Stimulated activated CD8-positive, alpha-beta memory T cell treated with anti-CD3 and anti-CD28 coated beads, Interleukin-4, amount 100 ng/mL, for 4 hours (primary cell): ENCODE measurements around the gene TMEM126B.
A peak's percentile ranks its signal among the peaks of the same experiment; 100 is the strongest.
"Not testable (repeated sequence)": the region's sequence is repeated elsewhere in the genome, so short reads cannot be mapped to it uniquely, and the experiment has no call there.

Source experiments
- DNase-seq, 2 donors: peaks; one replicate each; pipeline ENCODE4 v3.0.0-alpha.2; 2020; ENCODE audit warnings: low read depth in 2 of 2, low spot score in 1 of 2

The TMEM126B gene

DNA sequence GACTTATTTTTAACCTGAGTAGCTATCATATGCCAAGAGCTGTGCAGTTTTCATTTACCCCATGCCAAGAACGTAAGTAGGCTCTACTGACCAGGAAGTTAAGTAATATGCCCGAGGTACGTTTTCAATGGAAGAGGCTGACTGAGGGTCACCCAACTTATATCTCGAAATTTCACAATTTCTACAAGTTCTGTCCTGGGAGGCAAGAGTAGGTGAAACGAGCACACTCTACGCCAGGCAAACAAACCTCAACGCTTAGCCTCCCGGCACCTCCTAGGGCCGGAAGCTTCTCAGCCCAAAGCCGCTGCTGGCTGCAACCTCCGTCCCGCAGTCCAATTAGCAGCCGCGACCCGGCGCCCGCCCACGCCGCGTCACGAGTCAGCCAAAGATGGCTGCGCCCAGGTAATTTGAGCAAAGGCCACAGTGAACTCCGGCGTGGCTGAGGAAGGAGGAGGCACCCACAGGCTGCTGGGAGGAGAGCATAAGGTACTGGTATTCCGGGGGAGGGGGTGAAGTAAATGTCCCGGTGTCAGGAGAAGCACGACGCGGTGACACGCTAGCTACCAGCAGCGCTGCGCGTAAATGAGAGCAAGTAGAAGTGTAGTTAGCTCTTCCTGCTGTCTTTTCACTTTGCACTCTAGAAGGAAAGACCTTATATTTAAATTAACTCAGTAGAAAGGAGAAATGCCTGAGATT lies 19.4 kb downstream of the TMEM126B start, which contains the start of gene TMEM126A:
Gene TMEM126A (plus strand): TSS at position 364 of the 696 bp plus-strand sequence. CDS start 2,289 bp downstream, outside the sequence.
- peak; percentile 81 to 83 for DNase-seq

DNA sequence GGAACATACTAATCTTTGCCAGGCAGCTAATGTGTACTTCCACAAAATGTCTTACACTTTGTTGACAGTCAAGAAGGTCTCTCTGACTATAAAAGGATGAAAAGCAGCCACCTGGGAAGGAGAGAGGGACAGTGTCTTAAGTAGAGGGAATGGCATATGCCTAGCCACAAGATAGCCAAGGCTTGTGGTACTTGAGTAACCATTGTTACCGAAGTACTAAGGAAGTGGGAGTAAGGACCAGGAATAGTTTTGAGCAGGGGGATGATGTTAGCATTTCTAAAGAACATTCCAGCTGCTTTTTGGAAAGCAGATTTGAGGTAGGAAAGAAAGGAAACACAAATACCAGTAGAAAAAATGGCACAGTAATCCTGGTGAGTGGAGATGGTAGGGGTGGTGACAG lies 22.7 kb downstream of the TMEM126B start:
- no peak for DNase-seq

DNA sequence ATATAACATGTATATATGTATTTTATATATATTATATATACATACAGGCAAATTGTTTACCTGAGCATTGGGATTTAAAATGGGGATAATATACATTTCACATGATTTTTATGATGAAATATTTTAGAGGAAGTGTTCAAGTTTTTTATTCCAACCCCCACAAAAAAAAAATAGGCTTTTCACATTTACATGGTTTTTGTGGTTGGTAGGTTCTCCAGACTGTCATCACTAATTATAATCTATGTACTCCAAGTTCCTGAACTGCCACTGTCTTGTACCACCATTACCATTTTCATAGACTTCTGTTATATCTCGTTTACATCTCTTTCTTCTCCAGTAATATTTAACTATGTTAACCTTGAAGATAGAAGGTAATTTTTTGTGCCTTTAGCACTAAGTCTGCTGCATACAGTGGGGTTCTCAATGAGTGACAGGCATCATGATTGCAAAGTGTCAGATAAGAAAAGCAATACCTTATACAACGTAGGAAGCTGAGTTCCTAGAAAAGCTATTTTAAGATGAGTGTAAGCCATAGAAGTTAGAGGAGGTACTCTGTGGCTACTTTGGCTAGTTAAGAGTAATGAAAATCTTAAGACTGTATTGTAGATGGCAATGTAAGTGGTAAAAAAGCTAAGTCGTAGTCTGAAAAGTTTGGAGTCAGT lies 24.5 kb downstream of the TMEM126B start:
- DNase-seq: no peak

DNA sequence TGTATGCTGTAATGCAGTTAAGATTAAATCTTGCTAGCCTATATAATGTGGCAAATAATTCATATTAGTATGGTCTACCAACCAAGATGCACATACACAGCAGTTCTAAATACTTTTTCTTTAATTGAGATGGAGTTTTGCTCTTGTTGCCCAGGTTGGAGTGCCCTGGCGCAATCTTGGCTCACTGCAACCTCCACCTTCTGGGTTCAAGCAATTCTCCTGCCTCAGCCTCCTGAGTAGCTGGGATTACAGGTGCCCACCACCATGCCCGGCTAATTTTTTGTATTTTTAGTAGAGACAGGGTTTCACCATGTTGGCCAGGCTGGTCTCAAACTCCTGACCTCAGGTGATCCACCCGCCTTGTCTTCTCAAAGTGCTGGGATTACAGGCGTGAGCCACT lies 25.9 kb downstream of the TMEM126B start:
- not testable (repeated sequence) for DNase-seq

DNA sequence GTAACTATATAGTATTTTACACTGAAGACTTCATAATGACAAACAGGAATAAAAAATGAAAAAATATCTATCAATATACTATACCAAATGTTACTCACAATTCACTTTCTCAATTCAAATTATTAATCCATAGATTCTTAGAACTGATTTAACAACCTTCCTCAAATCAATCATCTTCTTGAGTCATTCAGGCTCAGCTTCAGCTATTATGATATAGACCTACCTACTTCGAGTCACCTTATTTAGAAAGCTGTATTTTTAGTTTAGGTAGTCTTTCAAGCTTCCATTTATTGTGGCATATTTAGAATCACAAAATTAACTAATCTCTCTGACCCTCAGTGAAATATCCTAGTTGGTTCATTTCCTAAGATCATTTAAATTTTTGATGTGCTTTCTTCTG lies 28.4 kb downstream of the TMEM126B start:
- DNase-seq: no peak

DNA sequence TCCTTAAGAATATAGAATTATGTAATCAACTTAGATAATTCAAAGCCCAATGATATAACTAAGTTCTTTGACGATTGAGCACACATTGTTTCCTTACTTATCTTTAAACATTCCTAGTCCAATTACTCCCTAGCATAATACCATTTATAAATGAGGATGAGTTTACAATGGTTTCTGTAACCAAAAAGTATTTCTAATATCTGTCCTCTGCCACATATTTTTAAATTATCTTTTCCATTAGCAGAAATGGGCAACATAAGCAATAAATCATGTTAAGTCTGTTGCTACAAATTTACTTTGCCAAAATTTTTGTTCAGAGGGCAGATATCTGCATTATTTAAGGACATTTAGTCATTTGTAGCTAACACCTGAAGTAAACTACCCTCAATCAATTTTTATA lies 29.8 kb downstream of the TMEM126B start:
- no peak for DNase-seq

DNA sequence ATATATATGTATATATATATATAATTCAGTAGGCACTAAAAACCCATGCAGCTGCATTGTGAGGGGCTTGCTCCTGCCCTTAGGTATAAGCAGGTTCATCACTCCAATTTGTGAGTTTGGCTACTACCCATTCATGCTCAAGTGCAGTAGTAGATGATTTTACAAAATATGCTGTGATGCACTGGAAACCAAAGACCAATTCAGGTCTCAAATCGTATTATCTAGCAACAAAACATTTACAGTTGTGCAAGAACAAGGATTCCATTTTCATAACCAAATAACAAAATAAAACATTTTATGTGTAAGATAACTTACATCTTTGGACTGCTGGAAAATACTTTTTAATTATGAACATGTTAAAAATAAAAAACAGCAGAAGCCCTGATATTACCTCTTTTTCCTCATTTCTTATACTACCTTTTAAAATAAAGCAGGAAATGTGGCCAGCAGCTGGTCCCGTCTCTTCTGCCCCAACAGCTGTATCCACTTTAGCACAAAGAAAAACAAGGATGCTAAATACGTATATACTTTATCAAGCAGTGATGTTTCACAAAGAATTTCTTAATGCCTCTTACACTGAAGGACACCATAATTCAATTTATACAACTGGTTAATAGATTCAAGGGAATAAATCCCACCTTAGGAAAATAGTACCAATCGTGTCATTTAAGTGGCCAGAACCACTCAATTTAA lies 33.7 kb downstream of the TMEM126B start:
- no peak for DNase-seq

DNA sequence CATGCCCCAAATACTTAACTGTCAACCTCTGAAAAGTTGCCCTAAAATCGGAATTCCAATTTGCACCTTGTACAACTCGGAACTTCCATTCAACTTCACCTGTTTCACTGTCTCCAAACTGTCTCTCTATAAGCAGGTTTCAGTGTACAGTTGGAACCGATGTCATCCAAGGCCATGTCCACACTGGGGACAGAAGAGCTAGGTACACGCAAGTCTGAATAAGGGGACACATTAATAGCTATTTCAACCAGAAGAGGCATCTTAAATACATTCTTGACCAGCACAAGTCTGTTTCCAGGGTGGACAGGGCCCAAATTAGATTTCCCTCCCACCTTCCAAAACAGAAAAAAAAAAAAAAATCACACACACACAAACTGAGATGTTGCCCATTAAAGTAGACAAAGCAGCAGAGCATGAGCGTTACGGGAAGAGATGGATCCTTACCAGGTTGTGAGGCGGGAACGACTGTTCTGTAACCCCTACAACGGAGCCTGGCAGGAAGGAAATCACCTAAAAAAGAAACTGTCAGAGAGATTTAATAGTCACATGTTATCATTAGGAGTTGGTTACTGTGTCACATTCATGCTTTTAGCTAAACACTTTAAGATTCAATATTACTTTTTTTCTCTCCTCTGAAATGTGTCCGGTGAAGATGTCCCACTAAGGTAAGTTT lies 34.8 kb downstream of the TMEM126B start:
- no peak for DNase-seq

DNA sequence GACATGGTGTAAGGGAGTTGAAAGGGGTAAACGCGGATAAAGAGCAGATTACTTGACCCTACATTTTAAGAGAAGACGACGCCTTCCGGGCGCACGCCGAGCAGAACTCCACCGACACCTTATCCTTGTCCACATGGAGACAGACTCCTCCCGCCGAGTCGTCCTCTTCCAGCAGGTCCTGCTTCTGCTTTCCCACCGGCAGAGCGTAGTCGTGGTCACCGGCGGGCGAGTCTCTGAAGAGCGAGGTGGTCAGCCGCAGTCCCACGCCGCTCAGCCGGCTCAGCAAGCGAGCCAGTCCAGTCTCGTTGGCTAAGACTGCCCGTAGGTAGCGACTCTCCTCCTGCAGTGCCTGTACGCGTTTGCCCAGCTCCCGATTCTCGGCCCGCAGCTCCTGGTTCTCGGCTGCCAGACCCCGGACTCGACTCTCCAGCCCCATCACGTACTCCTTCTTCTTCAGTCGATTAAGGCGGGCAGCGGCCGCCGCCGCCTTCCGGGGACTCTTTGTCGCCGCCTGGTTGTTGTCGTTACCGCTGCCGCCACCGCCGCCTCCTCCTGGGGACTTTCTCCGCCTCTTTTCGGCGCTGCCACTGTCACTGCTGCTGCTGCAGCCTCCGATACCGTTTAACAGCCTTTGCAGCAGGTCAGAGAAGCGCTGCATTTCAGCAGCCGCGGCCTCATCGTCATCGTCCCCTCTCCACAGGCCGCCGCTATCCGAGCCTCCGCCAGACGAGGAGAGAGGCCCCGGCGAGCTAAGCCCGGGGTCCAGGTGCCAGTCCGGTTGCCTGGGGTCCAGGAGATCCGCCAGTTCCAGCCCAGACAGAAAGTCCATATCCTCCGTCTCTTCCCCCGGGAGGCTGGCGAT lies 35.6 kb downstream of the TMEM126B start:
- peak; percentile 65 to 73 for DNase-seq

DNA sequence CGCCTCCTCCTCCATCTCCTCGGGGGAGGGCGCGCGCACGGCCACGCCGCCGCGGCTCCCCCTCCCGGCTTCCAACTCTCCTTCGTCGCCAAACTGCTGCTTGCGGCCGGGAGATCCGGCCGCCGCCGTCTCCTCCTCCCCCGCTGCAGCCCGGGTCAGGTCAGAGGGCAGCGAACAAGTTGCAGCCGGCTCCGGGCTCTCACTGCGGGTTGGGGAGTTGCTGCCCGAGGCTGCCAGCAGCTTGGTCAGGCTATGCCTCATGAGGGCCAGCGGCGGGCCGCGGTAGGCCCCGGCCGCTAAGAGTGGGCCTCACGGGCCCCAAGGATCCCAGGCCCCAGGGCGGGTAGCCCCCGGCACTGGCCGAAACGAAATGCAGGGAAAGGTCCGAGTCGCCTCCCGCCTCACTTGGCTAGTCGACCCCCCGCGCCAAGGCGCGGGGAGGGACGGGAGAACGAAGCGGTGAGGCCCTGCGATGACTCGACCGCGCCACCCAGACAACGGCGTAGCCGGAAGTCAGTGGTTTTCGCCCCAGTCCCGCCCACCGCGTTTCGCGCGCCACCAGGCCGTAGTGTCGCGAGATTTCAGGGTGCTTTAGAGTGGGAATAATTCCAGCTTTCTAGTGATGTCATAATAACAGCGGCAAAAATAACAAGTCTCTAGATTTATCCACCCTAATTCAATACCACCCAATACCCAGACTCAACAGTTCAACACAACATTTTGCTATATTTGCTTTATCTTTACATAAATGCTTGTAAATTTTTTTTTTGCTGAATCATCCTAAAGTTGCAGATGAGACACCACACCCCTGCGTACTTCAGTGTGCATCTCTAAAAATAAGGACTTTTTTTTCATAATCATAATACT lies 36.5 kb downstream of the TMEM126B start, which contains the start of gene CREBZF:
Gene CREBZF (minus strand): TSS at position 515 of the 867 bp plus-strand sequence. CDS start 254 bp downstream, at position 261.
- DNase-seq: peak; percentile 83 to 88

DNA sequence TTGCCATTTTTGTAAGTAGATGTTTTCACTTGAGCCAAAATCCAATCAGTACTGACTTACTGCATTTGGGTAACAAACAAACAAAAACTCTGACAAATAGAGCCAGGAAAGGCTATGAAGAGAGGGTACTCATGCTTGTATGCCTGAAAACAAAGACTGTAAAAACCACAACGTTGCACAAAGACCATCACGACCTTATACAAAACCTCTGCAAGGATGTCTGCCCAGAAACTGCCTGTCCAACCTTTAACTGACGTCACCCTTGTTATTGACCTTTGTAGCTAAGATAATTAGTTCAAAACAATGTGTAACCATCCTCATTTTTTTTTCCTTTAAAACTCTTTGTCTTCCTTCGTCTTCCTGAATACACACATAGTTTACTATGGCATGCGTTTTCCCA lies 37.3 kb downstream of the TMEM126B start:
- no peak for DNase-seq

DNA sequence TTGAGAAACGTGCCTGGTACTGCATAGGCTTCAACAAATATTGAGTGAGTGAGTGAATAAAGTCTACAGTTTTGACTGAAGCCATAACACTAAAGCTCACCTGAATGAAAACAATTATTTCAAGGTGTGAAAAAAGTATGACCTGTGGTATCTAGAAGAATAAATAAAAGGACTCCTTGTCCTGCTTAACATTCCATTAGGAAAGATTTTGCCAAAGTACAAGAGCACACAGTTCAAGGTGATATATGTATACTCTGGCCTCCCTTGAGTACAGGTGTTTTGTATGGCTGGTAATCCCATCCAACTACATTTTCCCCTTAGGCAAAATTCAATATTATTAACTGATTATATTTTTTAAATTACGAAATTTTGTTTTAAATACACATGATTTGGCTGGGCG lies 38.3 kb downstream of the TMEM126B start:
- DNase-seq: no peak

DNA sequence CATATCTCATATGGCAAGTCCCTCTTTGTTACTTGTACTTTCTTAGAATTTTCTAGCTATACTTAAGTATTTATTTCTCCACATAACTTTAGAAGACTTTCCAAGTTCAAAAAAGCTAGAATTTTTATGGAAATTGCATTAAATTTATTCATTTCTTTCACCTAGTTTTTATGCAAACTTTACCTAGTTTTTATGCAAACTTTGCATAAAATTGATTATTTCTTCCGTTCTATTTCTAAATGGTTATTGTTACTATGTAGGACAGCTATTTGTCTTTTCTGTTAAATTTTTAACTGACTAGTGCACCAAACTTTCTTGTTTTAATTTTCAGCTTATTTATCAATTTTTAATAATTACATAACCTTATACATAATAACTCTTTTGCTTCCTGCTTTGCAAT lies 39.8 kb downstream of the TMEM126B start:
- no peak for DNase-seq

DNA sequence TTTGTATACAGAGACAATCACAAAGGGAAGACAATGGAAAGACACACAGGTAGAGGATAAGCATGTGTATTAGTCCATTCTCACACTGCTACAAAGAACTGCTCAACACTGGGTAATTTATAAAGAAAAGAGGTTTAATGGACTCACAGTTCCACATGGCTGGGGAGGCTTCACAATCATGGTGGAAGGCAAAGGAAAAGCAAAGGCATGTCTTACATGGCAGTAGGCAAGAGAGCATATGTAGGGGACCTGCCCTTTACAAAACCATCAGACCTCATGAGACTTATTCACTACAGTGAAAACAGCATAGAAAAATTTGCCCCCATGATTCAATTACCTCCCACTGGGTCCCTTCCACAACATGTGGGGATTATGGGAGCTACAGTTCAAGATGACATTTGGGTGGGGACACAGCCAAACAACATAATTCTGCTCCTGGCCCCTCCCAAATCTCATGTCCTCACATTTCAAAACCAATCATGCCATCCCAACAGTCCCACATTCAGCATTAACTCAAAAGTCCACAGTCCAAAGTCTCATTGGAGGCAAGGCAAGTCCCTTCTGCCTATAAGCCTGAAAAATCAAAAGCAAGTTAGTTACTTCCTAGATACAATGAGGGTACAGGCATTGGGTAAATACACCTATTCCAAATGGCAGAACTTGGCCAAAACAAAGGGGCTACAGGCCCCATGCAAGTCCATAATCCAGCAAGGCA lies 42.7 kb downstream of the TMEM126B start:
- DNase-seq: not testable (repeated sequence)

DNA sequence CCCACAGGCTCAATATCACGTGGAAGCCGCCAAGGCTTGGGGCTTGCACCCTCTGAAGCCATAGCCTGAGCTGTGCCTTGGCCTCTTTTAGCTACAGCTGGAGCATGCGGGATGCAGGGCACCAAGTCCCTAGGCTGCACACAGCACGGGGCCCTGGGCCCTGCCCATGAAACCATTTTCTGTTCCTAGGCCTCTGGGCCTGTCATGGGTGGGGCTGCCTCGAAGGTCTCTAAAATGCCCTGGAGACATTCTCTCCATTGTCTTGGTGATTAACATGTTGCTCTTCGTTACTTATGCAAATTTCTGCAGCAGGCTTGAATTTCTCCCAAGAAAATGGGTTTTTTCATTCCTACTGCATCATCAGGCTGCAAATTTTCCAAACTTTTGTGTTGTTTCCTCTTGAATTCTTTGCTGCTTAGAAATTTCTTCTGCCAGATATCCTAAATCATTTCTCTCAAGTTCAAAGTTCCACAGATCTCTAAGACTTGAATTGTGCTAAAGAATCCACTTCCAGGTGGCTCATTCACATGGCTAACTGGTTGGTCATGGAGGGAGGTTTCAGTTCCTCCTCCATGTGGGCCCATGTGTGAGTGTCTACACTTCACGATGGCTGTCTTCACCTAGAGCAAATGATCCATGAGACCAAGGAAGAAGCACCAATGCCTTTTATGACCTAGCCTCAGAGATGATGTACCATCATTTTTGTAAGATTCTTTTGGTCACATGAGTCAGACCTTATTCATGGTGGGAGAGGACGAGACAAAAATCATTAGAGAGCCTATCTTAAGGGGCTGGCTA lies 43.9 kb downstream of the TMEM126B start:
- no peak for DNase-seq

DNA sequence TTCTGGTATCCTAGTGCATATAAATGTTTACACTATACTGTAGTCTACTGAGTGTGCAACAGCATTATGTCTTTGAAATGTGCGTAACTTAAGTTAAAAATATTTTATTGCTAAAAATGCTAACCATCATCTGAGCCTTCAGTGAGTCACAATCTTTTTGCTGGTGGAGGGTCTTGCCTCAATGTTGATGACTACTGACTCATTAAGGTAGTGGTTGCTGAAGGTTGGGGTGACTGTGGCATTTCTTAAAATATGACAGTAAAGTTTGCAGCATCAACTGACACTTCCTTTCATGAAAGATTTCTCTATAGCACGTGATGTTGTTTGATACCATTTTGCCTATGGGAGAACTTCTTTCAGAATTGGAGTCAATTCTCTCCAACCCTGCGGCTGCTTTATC lies 45.0 kb downstream of the TMEM126B start:
- DNase-seq: no peak

DNA sequence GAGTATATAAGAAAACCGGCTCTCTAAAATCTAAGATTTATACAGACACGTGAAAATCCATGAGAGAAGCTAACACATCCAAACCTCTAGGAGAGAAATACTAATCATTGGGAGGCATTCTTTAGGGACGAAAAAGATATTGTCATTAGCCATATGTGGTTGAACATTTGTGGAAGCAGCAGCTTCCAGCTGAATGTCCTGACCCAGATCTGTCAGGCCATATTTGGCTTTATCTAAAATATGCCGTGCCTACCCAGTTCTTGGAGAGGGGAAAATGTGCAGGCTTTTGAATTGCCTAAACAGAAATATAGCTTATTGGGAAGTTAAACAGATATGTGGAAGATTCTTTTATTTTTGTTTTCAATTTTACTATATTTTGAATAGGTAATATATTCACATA lies 51.2 kb downstream of the TMEM126B start:
- DNase-seq: no peak

DNA sequence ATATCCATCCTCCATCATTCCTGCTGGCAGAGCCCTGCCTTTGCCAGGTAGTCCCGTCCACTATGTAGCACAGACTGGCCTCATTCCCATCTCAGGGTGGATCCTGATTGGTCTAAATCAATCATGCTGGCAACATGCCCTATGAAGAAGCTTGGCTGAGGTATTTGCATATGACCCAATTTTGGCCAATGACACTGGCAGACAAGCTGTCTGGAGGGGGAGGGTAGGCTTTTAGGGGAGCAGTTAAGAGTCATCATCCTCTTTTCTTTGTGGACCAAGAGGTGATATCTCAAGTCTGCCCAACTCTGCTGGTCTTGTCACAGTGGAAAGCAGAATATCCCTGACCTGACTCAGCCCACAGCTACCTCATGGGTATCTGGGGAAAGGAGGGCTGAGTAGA lies 52.5 kb downstream of the TMEM126B start:
- no peak for DNase-seq
